Heart right ventricle (tissue), 16 donors: ENCODE data around the gene CEACAM19. TPM values are rescaled to one million over a fixed set of nuclear protein-coding genes. Genes with fewer than 3 reads are reported as not detected.

Experiments
- ATAC-seq, 8 donors: fragments of 200-7000 bp; cut with Tn5 transposase; one replicate each; pipeline ENCODE4 v1.9.1; 2020; ENCODE audit warnings: mild to moderate bottlenecking in 8 of 8, moderate library complexity in 8 of 8, moderate number of reproducible peaks in 1 of 8
- DNase-seq, 2 donors: peaks; one replicate each; pipeline ENCODE4 v3.0.0-alpha.2; 2020
- H3K27ac ChIP-seq, 10 donors: fragments of 200-600 bp; sonication (generic) in 2 of 10; one replicate each; pipeline versions ENCODE4 v1.5.0 to v1.8.0; 2020 to 2022; ENCODE audit warnings: mild to moderate bottlenecking in 3 of 10
- H3K27me3 ChIP-seq, 7 donors: fragments of 200-600 bp; one replicate each; pipeline ENCODE4 v1.8.0; 2021 to 2022; ENCODE audit warnings: mild to moderate bottlenecking in 2 of 7
- H3K36me3 ChIP-seq, 9 donors: fragments of 200-600 bp; sonication (generic) in 1 of 9; one replicate each; pipeline versions ENCODE4 v1.5.0 to v1.8.0; 2020 to 2022; ENCODE audit warnings: mild to moderate bottlenecking in 2 of 9
- H3K4me1 ChIP-seq, 9 donors: fragments of 200-600 bp; sonication (generic) in 1 of 9; one replicate each; pipeline versions ENCODE4 v1.5.0 to v1.8.0; 2020 to 2022; ENCODE audit warnings: mild to moderate bottlenecking in 4 of 9
- H3K4me3 ChIP-seq, 10 donors: fragments of 200-600 bp; sonication (generic) in 2 of 10; one replicate each; pipeline versions ENCODE4 v1.5.0 to v1.8.0; 2020 to 2022; ENCODE audit warnings: mild to moderate bottlenecking in 7 of 10, moderate library complexity in 2 of 10
- H3K9me3 ChIP-seq, 11 donors: fragments of 200-600 bp in 10 of 11; sonication (generic) in 2 of 11; one replicate each; pipeline versions ENCODE4 v1.5.0 to v1.8.0; 2013 to 2022; ENCODE audit warnings: mild to moderate bottlenecking in 2 of 11, control low read depth in 1 of 11, moderate library complexity in 1 of 11
- CTCF ChIP-seq, 9 donors: fragments of 200-600 bp; sonication (generic) in 2 of 9; IDR thresholded peaks; one replicate each; pipeline versions ENCODE4 v1.5.0 to v1.8.0; 2021 to 2022; ENCODE audit warnings: antibody characterized with exemption in 9 of 9, mild to moderate bottlenecking in 5 of 9, moderate library complexity in 1 of 9
- WGBS, 2 donors: extraction: QIAGEN DNeasy Blood & Tissue Kit; methylation state at CpG; one replicate each; pipeline ENCODE4 v1.1.7; 2013; ENCODE audit warnings: inconsistent platforms in 1 of 2; 5-methylcytosine and 5-hydroxymethylcytosine counted together
- intact Hi-C, 10 donors: fragments of 100-400 bp; cut with DNase I; formaldehyde crosslinking; loops; one replicate each; pipeline versions ENCODE4 v1.11.1 to v1.14.2; 2022
- polyA plus RNA-seq, 2 donors: library from polyadenylated mRNA; stranded (reverse); fragments of 200-250 nt; gene quantifications; one replicate each; pipeline ENCODE4 v1.2.3, GENCODE V29; 2013
- total RNA-seq, 10 donors: library from RNA; stranded (reverse); fragmentation: NEBNext Ultra II Directional in 3 of 10; extraction: Animal tissue kit (Norgen Biotek cat#: 25700) in 3 of 10; gene quantifications; one replicate each; pipeline versions ENCODE4 v1.2.1 to v1.2.4, GENCODE V29; 2021 to 2023
- donor health status: Arrhythmogenic right ventricular cardiomyopathy.
- donor health status: ischemic (EF 13 %, LVEDD 7.1; RV severe dilation, severe dysfunction).
- donor health status: healthy with polysubstance abuse.
- donor health status: DM: no; HTN: yes; CAD: no.
- donor health status: DM: no; HTN: no; CAD: no.
- donor health status: ischemic (EF 25% LVEDD 6.9; RV normal size, moderate dysfunction).
- donor health status: ischemic (EF 25% LVEDD 5.7; RV mildly dilated, moderate dysfunction).
- donor health status: healthy.
- donor health status: DM: yes; HTN: yes; CAD: no.
- donor health status: Ischemic cardiomyopathy.
- donor health status: ischemic (EF 35%, LVEDD 5.7; RV mildly dilated, moderate dysfunction).
- donor health status: nonischemic (EF 11% LVEDD 7.7; RV severe dilation, severe dysfunction).
- donor health status: DM: yes; HTN: yes; CAD: no.
- donor health status: PGD.
- donor health status: ischemic (EF 29% LVEDD 5.4; RV normal size, mild dysfunction).
- donor health status: nonischemic (EF 23%, LVEDD 6.1; RV moderate dilation, normal function).

The CEACAM19 gene
- total and polyA plus RNA-seq, 12 donors = 3.3 to 36.8 (median 5.5) TPM

DNA sequence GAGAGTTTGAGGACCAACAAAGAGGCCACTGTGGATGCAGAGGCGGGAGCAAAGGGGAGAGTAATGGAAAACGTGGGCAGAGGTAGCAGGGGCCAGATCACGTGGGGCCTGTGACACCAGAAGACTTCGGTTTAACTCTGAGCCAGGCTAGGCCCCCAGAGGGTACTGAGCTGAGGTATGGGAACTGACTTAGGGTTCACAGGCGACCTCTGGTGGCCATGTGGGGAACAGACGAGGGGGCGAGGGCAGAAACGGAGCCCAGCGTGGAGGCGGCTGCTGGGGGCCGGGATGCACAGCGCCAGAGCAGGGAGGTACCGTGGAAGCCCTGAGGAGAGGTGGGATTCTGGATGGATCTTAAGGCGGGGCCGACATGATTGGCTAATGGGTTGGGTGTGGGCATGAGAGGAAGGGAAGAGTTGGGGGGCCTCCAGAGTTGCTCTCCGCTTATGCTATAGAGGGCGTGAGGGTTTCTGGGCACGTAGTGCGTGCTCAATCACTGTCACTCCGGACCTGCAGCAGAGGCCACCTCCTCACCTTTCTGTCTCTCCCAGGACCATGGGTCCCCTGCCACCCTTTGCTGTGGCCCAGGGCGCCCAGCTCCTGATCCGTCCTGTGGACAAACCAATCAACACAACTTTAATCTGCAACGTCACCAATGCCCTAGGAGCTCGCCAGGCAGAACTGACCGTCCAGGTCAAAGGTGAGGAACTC, 13.9 kb upstream of the CEACAM19 start:
- DNase-seq = peak; percentile 71 to 74
- Histone ChIP-seq H3K9me3 (no peaks in the 10 kb centered on the region), H3K27me3 (no peaks in the 10 kb centered on the region), H3K36me3 (peaks cover 0 to 95% (median 42%) of the 10 kb centered on the region in 9 donors), H3K27ac (peak overlapping the region in 1 of 10 donors; percentile 4), H3K4me1 (peaks cover 0 to 21% (median 7%) of the 10 kb centered on the region in 9 donors), H3K4me3 (no peak overlapping the region)
- peak; percentile 55 to 82 (median 70) for ATAC-seq
- TF ChIP-seq CTCF (IDR thresholded peaks at IDR 0.05) = peak; percentile 88 to 98 (median 93)
- intact Hi-C loops = loop anchor here in 9 of 10 donors (1.0 to 5.0 kb wide), 8 partner anchors 70 to 89 kb away; no protein-coding TSS in a partner anchor
- 40% methylated on average over 25 of the region's 25 CpGs for WGBS, 2 donors

- peak overlapping the region in 1 of 10 donors; percentile 4 for H3K27ac ChIP-seq
- ATAC-seq (no peak), DNase-seq (no peak)
- H3K36me3 ChIP-seq = peaks cover 0 to 95% (median 50%) of the 10 kb centered on the region in 9 donors
- WGBS, 2 donors = 96 to 97% methylated on average over 3 of the region's 3 CpGs
- no peak for TF ChIP-seq CTCF (IDR thresholded peaks at IDR 0.05)
- H3K9me3 ChIP-seq = no peaks in the 10 kb centered on the region
- H3K27me3 ChIP-seq = no peaks in the 10 kb centered on the region
- H3K4me3 ChIP-seq = no peak overlapping the region
- intact Hi-C loops = loop anchor here in 3 of 10 donors (5.0 kb wide), 3 partner anchors 71 to 86 kb away; no protein-coding TSS in a partner anchor
- H3K4me1 ChIP-seq = peaks cover 0 to 21% (median 7%) of the 10 kb centered on the region in 9 donors
Measured at GRCh38 chr19:44658069-44658733, 13.1 kb upstream of the CEACAM19 start.

GRCh38 chr19:44660081-44660480, 11.2 kb upstream of the CEACAM19 start:
- H3K4me1 ChIP-seq = peaks cover 0 to 9% (median 6%) of the 10 kb centered on the region in 9 donors
- peaks cover 0 to 90% (median 44%) of the 10 kb centered on the region in 9 donors for H3K36me3 ChIP-seq
- H3K4me3 ChIP-seq = no peak overlapping the region
- intact Hi-C loops = no loop called here
- DNase-seq = no peak
- no peak for TF ChIP-seq CTCF (IDR thresholded peaks at IDR 0.05)
- ATAC-seq = no peak
- no peak overlapping the region for H3K27ac ChIP-seq
- 88 to 89% methylated on average over 4 of the region's 4 CpGs for WGBS, 2 donors
- no peaks in the 10 kb centered on the region for H3K9me3 ChIP-seq
- no peaks in the 10 kb centered on the region for H3K27me3 ChIP-seq

DNA sequence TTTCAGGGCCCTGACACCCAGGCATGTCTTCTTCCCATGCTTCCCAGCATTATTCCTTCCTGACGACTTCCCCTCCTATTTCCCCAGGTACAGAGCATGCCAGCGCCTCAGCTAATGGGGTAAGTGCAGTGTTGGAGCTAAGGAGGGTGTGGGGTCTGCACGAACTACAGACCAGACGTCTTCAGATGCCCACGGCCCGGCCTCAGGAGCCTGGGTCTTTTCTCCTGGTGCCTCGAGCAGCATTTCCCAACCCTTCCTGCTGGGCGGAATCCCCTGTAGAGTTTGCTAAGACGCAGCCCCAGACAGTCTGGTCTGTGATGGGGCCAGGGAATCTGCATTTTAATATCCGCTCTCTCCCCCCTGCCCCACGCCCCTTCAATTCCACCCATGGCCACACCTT, 10.1 kb upstream of the CEACAM19 start:
- Histone ChIP-seq H3K27me3 (no peaks in the 10 kb centered on the region), H3K27ac (no peak overlapping the region), H3K9me3 (no peaks in the 10 kb centered on the region), H3K4me3 (no peak overlapping the region), H3K4me1 (peaks cover 0 to 9% (median 6%) of the 10 kb centered on the region in 9 donors), H3K36me3 (peaks cover 0 to 78% (median 42%) of the 10 kb centered on the region in 9 donors)
- intact Hi-C loops = no loop called here
- no peak for DNase-seq
- 90 to 93% methylated on average over 11 of the region's 11 CpGs for WGBS, 2 donors
- no peak for ATAC-seq
- no peak for TF ChIP-seq CTCF (IDR thresholded peaks at IDR 0.05)
